Mesenchymal stem cell (in vitro differentiated cells and primary cell): ENCODE results near the gene DCST1.

Experiments
- DNase-seq: peaks from one replicate; pipeline ENCODE4 v3.0.0-alpha.2; 2013
- H2AFZ ChIP-seq: one replicate; pipeline ENCODE4 v1.6.1; 2013; ENCODE audit warnings: low read depth, mild to moderate bottlenecking, control low read depth, inconsistent platforms, low read length, moderate library complexity
- H2AK5ac ChIP-seq: 2 replicates; pipeline ENCODE4 v1.6.1; 2013; ENCODE audit warnings: low read length, moderate library complexity, mild to moderate bottlenecking, inconsistent platforms; ENCODE audit not compliant: severe bottlenecking
- H2BK120ac ChIP-seq: one replicate; pipeline ENCODE4 v1.6.1; 2013; ENCODE audit warnings: low read depth, mild to moderate bottlenecking, inconsistent platforms, low read length, moderate library complexity
- H2BK12ac ChIP-seq, 2 experiments: one replicate each; pipeline ENCODE4 v1.6.1; 2013; ENCODE audit warnings: inconsistent platforms in 2 of 2, low read length in 2 of 2, mild to moderate bottlenecking in 2 of 2, moderate library complexity in 2 of 2, control low read depth in 1 of 2
- H2BK15ac ChIP-seq: one replicate; pipeline ENCODE4 v1.6.1; 2013; ENCODE audit warnings: mild to moderate bottlenecking, low read depth, inconsistent platforms; ENCODE audit not compliant: poor library complexity, severe bottlenecking
- H2BK5ac ChIP-seq: 2 replicates; pipeline ENCODE4 v1.6.1; 2013; ENCODE audit warnings: low read depth, mild to moderate bottlenecking, low read length, control low read depth, inconsistent platforms; ENCODE audit not compliant: poor library complexity, severe bottlenecking
- H3K14ac ChIP-seq, 2 experiments: one replicate each; pipeline ENCODE4 v1.6.1; 2013; ENCODE audit warnings: inconsistent platforms in 2 of 2, low read length in 2 of 2, control low read depth in 1 of 2, mild to moderate bottlenecking in 1 of 2, moderate library complexity in 1 of 2
- H3K18ac ChIP-seq, 2 experiments: one replicate each; pipeline ENCODE4 v1.6.1; 2013; ENCODE audit warnings: inconsistent platforms in 2 of 2, low read length in 2 of 2, control low read depth in 1 of 2, low read depth in 1 of 2, mild to moderate bottlenecking in 1 of 2
- H3K23ac ChIP-seq, 2 experiments: one replicate each; pipeline ENCODE4 v1.6.1; 2013; ENCODE audit warnings: inconsistent platforms in 2 of 2, low read length in 2 of 2, mild to moderate bottlenecking in 2 of 2, moderate library complexity in 2 of 2, control low read depth in 1 of 2
- H3K27ac ChIP-seq: 2 replicates; pipeline ENCODE4 v1.5.1; 2013; ENCODE audit warnings: mild to moderate bottlenecking, moderate library complexity, low read length, control low read depth, inconsistent platforms; ENCODE audit not compliant: poor library complexity, severe bottlenecking
- H3K27me3 ChIP-seq, 2 experiments: 2 replicates each; pipeline versions ENCODE4 v1.6.1 to v1.7.0; 2013; ENCODE audit warnings: low read length in 2 of 2, mild to moderate bottlenecking in 2 of 2, moderate library complexity in 2 of 2, control low read depth in 1 of 2, inconsistent platforms in 1 of 2; ENCODE audit not compliant: control insufficient read depth in 1 of 2, insufficient read depth in 1 of 2
- H3K36me3 ChIP-seq, 2 experiments: 2 replicates each; pipeline versions ENCODE4 v1.6.1 to v1.7.0; 2013; ENCODE audit warnings: low read length in 2 of 2, control low read depth in 1 of 2, inconsistent platforms in 1 of 2, low read depth in 1 of 2, mild to moderate bottlenecking in 1 of 2; ENCODE audit not compliant: insufficient read depth in 2 of 2, control insufficient read depth in 1 of 2
- H3K4ac ChIP-seq, 2 experiments: one replicate each; pipeline ENCODE4 v1.6.1; 2013; ENCODE audit warnings: inconsistent platforms in 2 of 2, low read length in 2 of 2, mild to moderate bottlenecking in 2 of 2, moderate library complexity in 2 of 2, control low read depth in 1 of 2, low read depth in 1 of 2
- H3K4me1 ChIP-seq: 2 replicates; pipeline ENCODE4 v1.6.1; 2013; ENCODE audit warnings: low read depth, low read length, control low read depth; ENCODE audit not compliant: control insufficient read depth, insufficient read depth
- H3K4me2 ChIP-seq: 2 replicates; pipeline ENCODE4 v1.6.1; 2013; ENCODE audit warnings: low read length, mild to moderate bottlenecking, inconsistent platforms; ENCODE audit not compliant: poor library complexity, severe bottlenecking
- H3K4me3 ChIP-seq, 2 experiments: 2 replicates each; pipeline versions ENCODE4 v1.5.1 to v1.7.0; 2013; ENCODE audit warnings: low read length in 2 of 2, mild to moderate bottlenecking in 2 of 2, control low read depth in 1 of 2, low read depth in 1 of 2; ENCODE audit not compliant: insufficient read depth in 1 of 2
- H3K79me1 ChIP-seq: replicated peaks from 2 replicates; pipeline ENCODE4 v1.6.1; 2013; ENCODE audit warnings: mild to moderate bottlenecking, control low read depth, low read length, inconsistent platforms; ENCODE audit not compliant: poor library complexity, severe bottlenecking
- H3K9ac ChIP-seq: 2 replicates; pipeline ENCODE4 v1.7.0; 2013; ENCODE audit warnings: mild to moderate bottlenecking, low read length, moderate library complexity
- H3K9me3 ChIP-seq: 2 replicates; pipeline ENCODE4 v1.7.0; 2013; ENCODE audit warnings: mild to moderate bottlenecking, low read length; ENCODE audit not compliant: control insufficient read depth
- H4K8ac ChIP-seq: one replicate; pipeline ENCODE4 v1.6.1; 2013; ENCODE audit warnings: inconsistent platforms, mild to moderate bottlenecking, low read length, moderate library complexity
- H4K91ac ChIP-seq: one replicate; pipeline ENCODE4 v1.6.1; 2013; ENCODE audit warnings: mild to moderate bottlenecking, low read length, inconsistent platforms
- WGBS: methylation state at CpG from one replicate; pipeline ENCODE4 v1.1.7; 2013; ENCODE audit warnings: mixed read lengths; 5-methylcytosine and 5-hydroxymethylcytosine counted together

The DCST1 gene

DNA sequence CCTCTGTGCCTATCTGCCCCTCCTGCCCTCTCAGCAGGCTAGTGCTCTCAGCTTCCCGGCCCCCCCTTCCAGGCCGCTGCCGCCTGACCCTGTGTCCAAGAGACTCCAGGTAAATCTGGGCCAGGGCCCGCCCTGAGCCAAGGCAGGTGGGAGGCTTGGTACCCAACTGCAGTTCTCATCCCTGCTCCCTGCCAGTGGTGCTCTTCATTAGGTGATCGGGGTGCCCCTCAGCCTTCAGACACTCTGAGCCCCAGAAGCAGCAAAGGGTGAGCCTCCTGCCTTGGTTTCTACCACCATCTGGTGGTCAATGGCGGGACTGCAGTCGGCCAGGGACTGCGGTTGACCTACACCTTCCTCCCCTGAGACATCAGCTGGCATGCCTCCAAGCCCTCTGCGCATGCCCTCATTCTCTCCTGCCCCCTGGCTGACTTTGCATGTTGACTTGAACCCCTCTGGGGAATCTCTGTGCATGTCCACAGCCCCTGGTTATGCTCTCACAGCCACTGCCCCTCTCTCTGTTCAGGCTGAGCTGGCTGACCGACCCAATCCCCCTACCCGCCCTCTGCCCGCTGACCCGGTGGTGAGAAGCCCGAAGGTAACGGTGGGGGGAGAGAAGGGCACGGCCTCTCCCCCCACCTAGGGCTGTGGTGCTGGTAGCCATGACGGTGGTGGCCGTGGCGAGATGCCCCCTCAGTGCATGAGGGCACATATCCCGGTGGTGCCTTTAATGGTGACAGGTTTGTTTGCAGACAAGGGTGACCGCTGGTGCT, 27.9 kb downstream of the DCST1 start:
- H3K18ac ChIP-seq = no peak overlapping the region

DNA sequence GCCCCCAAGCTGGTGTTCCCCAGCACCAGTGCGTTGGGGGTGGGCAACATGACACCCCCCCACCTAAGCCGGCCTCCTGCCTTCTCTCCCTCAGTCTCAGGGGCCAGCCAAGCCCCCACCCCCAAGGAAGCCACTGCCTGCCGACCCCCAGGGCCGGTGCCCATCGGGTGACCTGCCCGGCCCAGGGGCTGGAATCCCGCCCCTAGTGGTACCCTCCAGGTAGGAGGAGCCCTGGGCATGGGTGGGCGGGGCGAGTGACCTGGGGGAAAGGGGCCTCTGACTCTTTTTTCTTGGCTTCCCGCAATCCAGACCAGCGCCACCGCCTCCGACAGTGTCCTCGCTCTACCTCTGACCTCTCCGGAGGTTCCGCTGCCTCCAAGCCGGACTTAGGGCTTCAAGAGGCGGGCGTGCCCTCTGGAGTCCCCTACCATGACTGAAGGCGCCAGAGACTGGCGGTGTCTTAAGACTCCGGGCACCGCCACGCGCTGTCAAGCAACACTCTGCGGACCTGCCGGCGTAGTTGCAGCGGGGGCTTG, 28.6 kb downstream of the DCST1 start:
- Histone ChIP-seq H2BK5ac (no peak overlapping the region), H2AK5ac (no peak overlapping the region), H3K36me3 (peaks cover 33 to 43% of the 10 kb centered on the region in 2 experiments), H2AFZ (no peak overlapping the region), H3K23ac (no peak overlapping the region), H3K4me2 (peak overlapping the region; percentile 48), H3K9ac (no peak overlapping the region), H2BK120ac (no peak overlapping the region), H4K8ac (peak overlapping the region; percentile 33), H2BK15ac (peak overlapping the region; percentile 50), H3K27me3 (no peaks in the 10 kb centered on the region), H4K91ac (no peak overlapping the region), H2BK12ac (peak overlapping the region in 1 of 2 experiments; percentile 60), H3K27ac (no peak overlapping the region), H3K9me3 (no peaks in the 10 kb centered on the region), H3K18ac (no peak overlapping the region), H3K79me1 (peaks cover 10% of the 10 kb centered on the region), H3K4me3 (no peak overlapping the region), H3K4ac (no peak overlapping the region), H3K4me1 (peaks cover 23% of the 10 kb centered on the region), H3K14ac (no peak overlapping the region)
- no peak for DNase-seq
- WGBS = 6% methylated on average over 24 of the region's 29 CpGs

More for the DNA sequence above, 27.9 kb downstream of the DCST1 start:
- H3K9ac ChIP-seq = no peak overlapping the region
- H3K9me3 ChIP-seq = no peaks in the 10 kb centered on the region
- no peak overlapping the region for H4K91ac ChIP-seq
- no peak overlapping the region for H2BK5ac ChIP-seq
- peak; percentile 83 for DNase-seq
- peak overlapping the region in 1 of 2 experiments; percentile 60 for H2BK12ac ChIP-seq
- no peak overlapping the region for H2BK15ac ChIP-seq
- peak overlapping the region; percentile 33 for H4K8ac ChIP-seq
- H3K27me3 ChIP-seq = no peaks in the 10 kb centered on the region
- WGBS = 41% methylated on average over 16 of the region's 21 CpGs
- H2AFZ ChIP-seq = no peak overlapping the region
- H3K4me1 ChIP-seq = peaks cover 23% of the 10 kb centered on the region
- no peak overlapping the region for H3K23ac ChIP-seq
- no peak overlapping the region for H3K14ac ChIP-seq
- H3K4ac ChIP-seq = no peak overlapping the region
- peaks cover 9% of the 10 kb centered on the region for H3K79me1 ChIP-seq
- no peak overlapping the region for H2AK5ac ChIP-seq
- H3K36me3 ChIP-seq = peaks cover 39 to 44% of the 10 kb centered on the region in 2 experiments
- no peak overlapping the region for H2BK120ac ChIP-seq
- no peak overlapping the region for H3K4me3 ChIP-seq
- H3K27ac ChIP-seq = no peak overlapping the region
- no peak overlapping the region for H3K4me2 ChIP-seq

DNA sequence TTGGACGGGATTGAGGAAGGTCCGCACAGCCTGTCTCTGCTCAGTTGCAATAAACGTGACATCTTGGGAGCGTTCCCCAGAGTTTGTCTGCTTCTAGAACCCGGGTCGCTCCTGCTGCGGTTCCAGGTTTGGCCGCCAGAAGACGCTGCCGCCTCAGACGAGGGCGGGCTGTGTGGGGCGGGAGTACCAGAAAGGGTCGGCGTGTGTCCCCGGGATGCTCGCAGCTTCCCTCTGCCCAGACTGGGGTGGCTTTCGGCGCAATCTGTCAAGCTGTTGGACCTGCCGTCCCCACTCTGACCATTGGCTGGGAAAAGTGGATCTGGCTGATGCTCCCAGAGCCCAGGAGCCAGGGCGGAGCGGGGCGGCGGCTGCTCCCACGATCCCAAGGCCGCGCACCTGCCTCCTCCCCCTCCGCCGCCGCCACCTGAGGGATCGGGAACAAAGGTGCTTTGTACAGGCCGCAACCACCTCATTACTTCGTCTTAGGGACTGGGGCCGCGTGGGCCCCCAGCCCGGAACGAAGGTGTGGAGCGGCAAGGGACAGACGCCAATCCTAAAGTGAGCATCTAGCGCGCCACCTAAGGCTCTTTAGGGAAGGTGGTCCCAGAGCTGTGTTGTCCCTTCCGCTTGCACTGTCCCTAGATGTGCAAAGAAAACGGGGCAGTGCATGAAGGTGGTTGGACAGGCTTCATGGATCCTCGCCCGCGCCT, 29.2 kb downstream of the DCST1 start:
- Histone ChIP-seq H4K8ac (no peak overlapping the region), H2BK5ac (no peak overlapping the region), H3K23ac (no peak overlapping the region), H3K4me2 (peak overlapping the region; percentile 50), H3K36me3 (peaks cover 26 to 39% of the 10 kb centered on the region in 2 experiments), H3K14ac (no peak overlapping the region), H2BK120ac (no peak overlapping the region), H3K18ac (no peak overlapping the region), H2AFZ (no peak overlapping the region), H3K79me1 (peaks cover 10% of the 10 kb centered on the region), H3K4ac (no peak overlapping the region), H3K9me3 (no peaks in the 10 kb centered on the region), H3K9ac (no peak overlapping the region), H4K91ac (no peak overlapping the region), H3K27me3 (no peaks in the 10 kb centered on the region), H2AK5ac (no peak overlapping the region), H2BK12ac (no peak overlapping the region), H3K4me1 (peaks cover 23% of the 10 kb centered on the region), H3K4me3 (peak overlapping the region; percentile 36 to 92), H2BK15ac (no peak overlapping the region), H3K27ac (no peak overlapping the region)
- DNase-seq = peak; percentile 69
- WGBS = 4% methylated on average over 43 of the region's 46 CpGs
